Measurements from ENCODE around the gene NMUR1. TPM values are rescaled to one million over a fixed set of nuclear protein-coding genes. Genes with fewer than 3 reads are reported as not detected.

The NMUR1 gene
- total RNA-seq, 1 donor, result under 0.01 TPM

DNA sequence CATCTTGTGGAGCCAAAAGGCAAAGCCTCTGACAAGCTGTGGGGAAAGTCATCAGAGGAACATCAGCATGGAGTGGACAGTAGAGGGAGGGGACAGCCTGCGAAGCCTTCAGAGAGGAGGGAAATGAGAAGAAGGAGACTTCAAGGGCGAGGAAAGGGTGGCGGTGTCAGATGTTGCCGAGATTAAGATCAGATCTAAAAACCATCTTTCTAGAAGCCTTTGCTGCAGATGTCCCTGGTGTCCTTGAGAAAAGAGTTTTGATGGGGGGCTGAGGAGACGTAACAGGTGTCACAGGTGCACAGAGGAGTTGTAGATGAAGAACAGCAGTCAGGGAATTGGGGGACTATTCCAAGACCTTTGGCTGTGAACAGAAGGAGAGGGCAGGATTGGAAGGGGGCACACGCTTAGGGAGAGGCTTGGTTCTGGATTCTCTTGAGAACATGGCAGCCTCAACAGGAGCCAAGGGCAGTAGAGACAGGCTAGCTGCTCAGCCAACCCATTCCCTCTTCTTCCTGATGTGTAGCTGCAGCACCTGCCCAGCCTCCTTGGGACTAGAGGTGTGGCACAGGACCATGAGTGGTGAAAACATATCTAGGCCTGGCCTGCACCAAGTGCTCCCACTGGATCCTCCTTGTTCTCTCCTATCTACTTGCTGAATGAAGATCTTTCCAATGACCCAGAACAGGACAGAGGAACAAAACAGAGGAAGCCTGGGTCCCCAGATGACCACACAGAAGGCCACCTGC, 43.2 kb downstream of the NMUR1 start:
- H3K4me3 ChIP-seq (ENCODE audit: insufficient read depth, low read length), result no peak overlapping the region
- H3K79me2 ChIP-seq (ENCODE audit: insufficient read depth, low read length), result no peaks in the 10 kb centered on the region
- H3K4me2 ChIP-seq (ENCODE audit: insufficient read depth, low read length), result no peak overlapping the region
- H3K4me1 ChIP-seq (ENCODE audit: insufficient read depth, low read length), result no peaks in the 10 kb centered on the region
- no peak for DNase-seq (ENCODE audit: insufficient read length, low spot score, missing footprints)
- no peaks in the 10 kb centered on the region for H3K36me3 ChIP-seq (ENCODE audit: insufficient read depth, low read length)
- no peaks in the 10 kb centered on the region for H3K27me3 ChIP-seq (ENCODE audit: insufficient read depth, low read length)
- TF ChIP-seq, protein P1, sequence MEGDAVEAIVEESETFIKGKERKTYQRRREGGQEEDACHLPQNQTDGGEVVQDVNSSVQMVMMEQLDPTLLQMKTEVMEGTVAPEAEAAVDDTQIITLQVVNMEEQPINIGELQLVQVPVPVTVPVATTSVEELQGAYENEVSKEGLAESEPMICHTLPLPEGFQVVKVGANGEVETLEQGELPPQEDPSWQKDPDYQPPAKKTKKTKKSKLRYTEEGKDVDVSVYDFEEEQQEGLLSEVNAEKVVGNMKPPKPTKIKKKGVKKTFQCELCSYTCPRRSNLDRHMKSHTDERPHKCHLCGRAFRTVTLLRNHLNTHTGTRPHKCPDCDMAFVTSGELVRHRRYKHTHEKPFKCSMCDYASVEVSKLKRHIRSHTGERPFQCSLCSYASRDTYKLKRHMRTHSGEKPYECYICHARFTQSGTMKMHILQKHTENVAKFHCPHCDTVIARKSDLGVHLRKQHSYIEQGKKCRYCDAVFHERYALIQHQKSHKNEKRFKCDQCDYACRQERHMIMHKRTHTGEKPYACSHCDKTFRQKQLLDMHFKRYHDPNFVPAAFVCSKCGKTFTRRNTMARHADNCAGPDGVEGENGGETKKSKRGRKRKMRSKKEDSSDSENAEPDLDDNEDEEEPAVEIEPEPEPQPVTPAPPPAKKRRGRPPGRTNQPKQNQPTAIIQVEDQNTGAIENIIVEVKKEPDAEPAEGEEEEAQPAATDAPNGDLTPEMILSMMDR (IDR thresholded peaks at IDR 0.05; ENCODE audit: extremely low read depth, low read depth, low read length), result no peak
- no peaks in the 10 kb centered on the region for H3K9me3 ChIP-seq (ENCODE audit: low read depth, low read length)
- H2AFZ ChIP-seq (ENCODE audit: low read length), result no peak overlapping the region
- H3K27ac ChIP-seq (ENCODE audit: low read depth, low read length), result no peak overlapping the region
- H4K20me1 ChIP-seq (ENCODE audit: insufficient read depth, low read length), result no peaks in the 10 kb centered on the region

DNA sequence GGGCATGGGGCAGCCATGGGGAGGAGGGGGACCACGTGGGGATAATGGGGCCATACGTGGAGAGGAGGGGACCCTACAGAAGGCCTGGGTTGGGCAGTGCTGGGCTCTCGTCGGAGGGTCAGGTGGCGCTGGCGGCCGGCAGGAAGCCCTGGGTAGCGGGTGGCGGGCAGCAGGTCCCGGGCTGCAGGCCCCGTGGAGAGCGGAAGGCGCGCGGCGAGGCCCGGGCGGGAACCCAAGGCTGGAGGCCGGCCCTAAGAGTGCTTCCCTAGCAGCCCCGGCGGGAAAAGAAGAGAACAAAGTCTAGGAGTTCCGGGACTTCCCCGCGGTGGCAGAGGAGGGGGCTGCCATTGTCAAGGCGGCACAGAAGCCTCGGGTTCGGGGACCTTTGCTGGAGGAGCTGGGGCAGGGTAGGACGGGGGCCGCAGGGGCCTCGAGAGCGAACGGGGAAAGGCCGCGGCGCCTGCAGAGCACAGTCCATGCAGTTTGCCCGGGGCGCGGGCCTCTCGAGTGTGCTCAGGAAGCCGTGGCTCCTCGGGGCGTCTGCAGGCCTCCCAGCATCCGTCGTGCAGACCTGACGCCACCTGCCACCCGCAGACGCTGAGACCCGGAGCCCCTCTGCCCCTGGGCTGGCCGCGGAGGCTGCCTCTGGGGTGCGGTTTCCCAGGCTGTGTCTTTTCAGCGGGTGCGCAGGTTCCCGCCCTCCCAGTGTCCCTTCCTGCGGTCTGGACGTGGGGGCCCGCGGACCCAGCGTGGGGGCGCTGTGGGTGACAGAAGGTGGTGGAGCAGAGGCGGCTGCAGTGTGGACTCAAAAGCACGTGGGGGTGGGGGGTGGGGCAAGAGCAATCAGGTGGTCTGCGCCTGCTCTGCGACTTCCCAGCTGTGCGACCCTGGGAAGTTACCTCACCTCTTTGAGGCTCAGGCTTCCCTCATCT, 46.6 kb downstream of the NMUR1 start:
- peak overlapping the region; percentile 90 for H2AFZ ChIP-seq (ENCODE audit: low read length)

DNA sequence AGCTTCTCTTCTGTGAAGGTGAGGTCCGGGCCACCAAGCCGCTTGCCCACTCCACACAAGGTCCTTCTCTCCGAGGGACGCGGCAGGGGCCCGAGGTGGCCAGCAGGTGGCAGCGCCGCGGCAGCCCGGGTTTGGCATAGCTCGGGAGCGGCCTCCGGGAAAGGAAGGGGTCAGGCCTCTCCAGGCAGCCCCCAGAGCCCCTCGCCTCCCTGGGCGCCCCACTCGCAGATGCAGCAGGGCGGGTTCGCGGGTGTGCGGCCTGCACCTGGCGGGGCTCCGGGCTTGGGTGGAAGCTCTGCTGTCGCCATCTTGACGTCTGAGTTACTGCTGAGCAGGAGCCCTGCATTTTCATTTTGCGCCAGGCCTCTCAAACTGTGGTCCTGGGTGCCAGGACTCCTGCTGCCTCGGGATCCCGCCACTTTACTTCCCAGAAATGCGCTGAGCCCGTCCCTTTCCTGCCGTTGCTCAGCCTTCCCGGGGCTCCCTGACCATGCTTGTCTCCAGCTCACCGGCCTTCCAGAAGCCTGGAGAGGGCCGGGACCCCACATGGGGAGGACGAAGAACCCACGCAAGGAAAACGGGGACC, 47.3 kb downstream of the NMUR1 start:
- H3K4me2 ChIP-seq (ENCODE audit: insufficient read depth, low read length), result peak overlapping the region; percentile 66
- peak; percentile 99 for DNase-seq (ENCODE audit: insufficient read length, low spot score, missing footprints)
- peak overlapping the region; percentile 38 for H3K27ac ChIP-seq (ENCODE audit: low read depth, low read length)
- peak overlapping the region; percentile 90 for H2AFZ ChIP-seq (ENCODE audit: low read length)
- H3K4me1 ChIP-seq (ENCODE audit: insufficient read depth, low read length), result no peaks in the 10 kb centered on the region
- H3K9me3 ChIP-seq (ENCODE audit: low read depth, low read length), result no peaks in the 10 kb centered on the region
- peak overlapping the region; percentile 69 for H3K4me3 ChIP-seq (ENCODE audit: insufficient read depth, low read length)
- H4K20me1 ChIP-seq (ENCODE audit: insufficient read depth, low read length), result no peaks in the 10 kb centered on the region
- TF ChIP-seq, protein P1 (IDR thresholded peaks at IDR 0.05; ENCODE audit: extremely low read depth, low read depth, low read length), result peak; percentile 75
- H3K27me3 ChIP-seq (ENCODE audit: insufficient read depth, low read length), result no peaks in the 10 kb centered on the region
- H3K79me2 ChIP-seq (ENCODE audit: insufficient read depth, low read length), result no peaks in the 10 kb centered on the region
- no peaks in the 10 kb centered on the region for H3K36me3 ChIP-seq (ENCODE audit: insufficient read depth, low read length)

More for the DNA sequence above, 46.6 kb downstream of the NMUR1 start:
- Histone ChIP-seq H3K27me3 (ENCODE audit: insufficient read depth, low read length) (no peaks in the 10 kb centered on the region), H3K4me2 (ENCODE audit: insufficient read depth, low read length) (peak overlapping the region; percentile 66), H3K27ac (ENCODE audit: low read depth, low read length) (peak overlapping the region; percentile 38), H3K4me3 (ENCODE audit: insufficient read depth, low read length) (peak overlapping the region; percentile 69), H4K20me1 (ENCODE audit: insufficient read depth, low read length) (no peaks in the 10 kb centered on the region), H3K4me1 (ENCODE audit: insufficient read depth, low read length) (no peaks in the 10 kb centered on the region), H3K79me2 (ENCODE audit: insufficient read depth, low read length) (no peaks in the 10 kb centered on the region), H3K36me3 (ENCODE audit: insufficient read depth, low read length) (no peaks in the 10 kb centered on the region), H3K9me3 (ENCODE audit: low read depth, low read length) (no peaks in the 10 kb centered on the region)
- TF ChIP-seq, protein P1 (IDR thresholded peaks at IDR 0.05; ENCODE audit: extremely low read depth, low read depth, low read length), result no peak
- peak; percentile 81 for DNase-seq (ENCODE audit: insufficient read length, low spot score, missing footprints)
